HFFc6 (cell line): ENCODE data around the gene ROBO1. TPM values are rescaled to one million over a fixed set of nuclear protein-coding genes. Genes with fewer than 3 reads are reported as not detected.

Experiments
- DNase-seq: peaks from one replicate; pipeline ENCODE4 v3.0.0-alpha.2; 2018
- H3K27ac Mint-ChIP-seq: 2 replicates; pipeline ENCODE4 v1.8.0; 2020; ENCODE audit warnings: mild to moderate bottlenecking, mixed read lengths
- H3K27me3 Mint-ChIP-seq: 2 replicates; pipeline ENCODE4 v1.8.0; 2021; ENCODE audit warnings: mild to moderate bottlenecking, moderate library complexity, mixed read lengths; ENCODE audit not compliant: insufficient read depth
- H3K36me3 Mint-ChIP-seq: 2 replicates; pipeline ENCODE4 v1.8.0; 2021; ENCODE audit warnings: low read depth, mixed read lengths
- H3K4me1 Mint-ChIP-seq: 2 replicates; pipeline ENCODE4 v1.8.0; 2020; ENCODE audit warnings: low read depth, mixed read lengths
- H3K4me3 Mint-ChIP-seq: 2 replicates; pipeline ENCODE4 v1.8.0; 2020; ENCODE audit warnings: mild to moderate bottlenecking, moderate library complexity, mixed read lengths
- H3K9me3 Mint-ChIP-seq: 2 replicates; pipeline ENCODE4 v1.8.0; 2020; ENCODE audit warnings: mild to moderate bottlenecking, mixed read lengths
- total RNA-seq, 6 experiments: library from RNA; stranded (reverse); fragmentation: NEBNext Ultra II Directional; extraction: Animal tissue kit (Norgen Biotek cat#: 25700); gene quantifications; 2 replicates in 1 of 6; 3 replicates in 5 of 6; pipeline ENCODE4 v1.2.3, GENCODE V29; 2021
- TF ChIP-seq, protein P1 (sequence below): fragments of 200-600 bp; sonication (generic); IDR thresholded peaks from 2 replicates; pipeline ENCODE4 v1.5.0; 2021; ENCODE audit warnings: antibody characterized with exemption, mild to moderate bottlenecking

ROBO1 gene
- total RNA-seq, 6 experiments from 2014 or later, result 38.7 to 51.3 (median 41.7) TPM

DNA sequence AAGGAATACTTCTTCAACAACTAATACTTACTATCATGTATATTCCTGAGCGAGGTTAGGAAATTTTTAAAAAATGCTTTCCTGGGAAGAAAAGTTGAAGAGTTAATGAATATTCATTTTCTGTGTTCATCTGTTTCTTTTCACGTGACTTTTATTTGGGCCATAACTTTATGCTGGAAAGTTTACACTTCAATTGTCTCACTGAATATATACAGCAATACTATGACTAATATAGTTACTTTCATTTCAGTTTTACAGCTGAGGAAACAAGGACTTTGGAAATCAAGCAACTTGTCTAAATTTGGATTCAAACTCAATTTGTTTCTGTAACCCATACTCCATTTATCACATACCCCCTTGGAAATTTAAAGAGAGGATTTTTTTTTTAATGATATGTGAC is 894.2 kb downstream of the ROBO1 start:
- H3K4me1 Mint-ChIP-seq, result peaks cover 60% of the 10 kb centered on the region
- H3K9me3 Mint-ChIP-seq, result no peaks in the 10 kb centered on the region
- H3K27ac Mint-ChIP-seq, result no peak overlapping the region
- no peak for DNase-seq
- TF ChIP-seq, protein P1, sequence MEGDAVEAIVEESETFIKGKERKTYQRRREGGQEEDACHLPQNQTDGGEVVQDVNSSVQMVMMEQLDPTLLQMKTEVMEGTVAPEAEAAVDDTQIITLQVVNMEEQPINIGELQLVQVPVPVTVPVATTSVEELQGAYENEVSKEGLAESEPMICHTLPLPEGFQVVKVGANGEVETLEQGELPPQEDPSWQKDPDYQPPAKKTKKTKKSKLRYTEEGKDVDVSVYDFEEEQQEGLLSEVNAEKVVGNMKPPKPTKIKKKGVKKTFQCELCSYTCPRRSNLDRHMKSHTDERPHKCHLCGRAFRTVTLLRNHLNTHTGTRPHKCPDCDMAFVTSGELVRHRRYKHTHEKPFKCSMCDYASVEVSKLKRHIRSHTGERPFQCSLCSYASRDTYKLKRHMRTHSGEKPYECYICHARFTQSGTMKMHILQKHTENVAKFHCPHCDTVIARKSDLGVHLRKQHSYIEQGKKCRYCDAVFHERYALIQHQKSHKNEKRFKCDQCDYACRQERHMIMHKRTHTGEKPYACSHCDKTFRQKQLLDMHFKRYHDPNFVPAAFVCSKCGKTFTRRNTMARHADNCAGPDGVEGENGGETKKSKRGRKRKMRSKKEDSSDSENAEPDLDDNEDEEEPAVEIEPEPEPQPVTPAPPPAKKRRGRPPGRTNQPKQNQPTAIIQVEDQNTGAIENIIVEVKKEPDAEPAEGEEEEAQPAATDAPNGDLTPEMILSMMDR, result no peak
- H3K36me3 Mint-ChIP-seq, result no peaks in the 10 kb centered on the region
- H3K27me3 Mint-ChIP-seq, result no peaks in the 10 kb centered on the region
- peak overlapping the region; percentile 54; the same call in 1 of the 2 replicates for H3K4me3 Mint-ChIP-seq

DNA sequence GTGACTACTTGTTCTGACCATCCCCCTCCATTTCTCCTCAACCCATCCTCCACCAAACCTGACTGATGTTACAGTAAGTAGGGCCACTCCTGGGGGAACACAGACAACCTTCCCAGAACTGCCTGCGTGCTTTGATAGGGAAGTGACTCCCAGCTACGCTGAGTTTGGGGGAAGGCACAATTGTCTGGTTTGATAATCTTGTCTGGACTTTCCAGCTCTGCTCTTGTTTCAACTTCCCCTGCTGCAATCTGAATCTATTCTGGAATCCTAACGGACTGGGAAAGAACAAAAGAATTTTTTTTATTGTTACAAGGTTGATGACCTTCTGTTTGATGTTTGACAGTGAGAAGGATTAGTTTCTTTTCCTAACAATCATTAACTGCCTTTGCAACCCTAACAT is 895.6 kb downstream of the ROBO1 start:
- H3K4me3 Mint-ChIP-seq, result no peak overlapping the region
- no peak for DNase-seq
- TF ChIP-seq, protein P1, result no peak
- no peaks in the 10 kb centered on the region for H3K27me3 Mint-ChIP-seq
- no peaks in the 10 kb centered on the region for H3K9me3 Mint-ChIP-seq
- H3K4me1 Mint-ChIP-seq, result peaks cover 61% of the 10 kb centered on the region
- H3K27ac Mint-ChIP-seq, result no peak overlapping the region
- no peaks in the 10 kb centered on the region for H3K36me3 Mint-ChIP-seq

DNA sequence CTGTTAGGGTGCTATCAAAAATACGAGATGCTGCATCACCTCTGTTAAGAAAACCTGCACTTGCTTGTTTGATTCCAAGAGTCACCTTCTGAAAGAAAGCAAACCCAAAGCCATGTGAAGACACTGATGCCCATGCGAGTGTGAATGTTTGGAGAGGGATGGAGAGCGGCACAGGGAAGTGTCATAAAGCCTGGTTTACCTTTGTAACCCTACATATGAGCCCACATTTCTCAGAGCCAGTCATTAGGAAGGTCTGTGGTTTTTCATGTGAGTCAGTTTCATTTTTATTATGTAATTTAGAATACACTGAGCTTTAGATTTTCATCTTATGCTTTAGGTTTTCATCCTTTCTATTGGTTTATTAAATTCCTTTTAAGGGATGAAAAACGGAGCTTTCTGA is 896.8 kb downstream of the ROBO1 start:
- no peak overlapping the region for H3K4me3 Mint-ChIP-seq
- no peaks in the 10 kb centered on the region for H3K27me3 Mint-ChIP-seq
- no peaks in the 10 kb centered on the region for H3K9me3 Mint-ChIP-seq
- H3K27ac Mint-ChIP-seq, result no peak overlapping the region
- DNase-seq, result no peak
- TF ChIP-seq, protein P1, result no peak
- H3K4me1 Mint-ChIP-seq, result peaks cover 60% of the 10 kb centered on the region
- no peaks in the 10 kb centered on the region for H3K36me3 Mint-ChIP-seq

DNA sequence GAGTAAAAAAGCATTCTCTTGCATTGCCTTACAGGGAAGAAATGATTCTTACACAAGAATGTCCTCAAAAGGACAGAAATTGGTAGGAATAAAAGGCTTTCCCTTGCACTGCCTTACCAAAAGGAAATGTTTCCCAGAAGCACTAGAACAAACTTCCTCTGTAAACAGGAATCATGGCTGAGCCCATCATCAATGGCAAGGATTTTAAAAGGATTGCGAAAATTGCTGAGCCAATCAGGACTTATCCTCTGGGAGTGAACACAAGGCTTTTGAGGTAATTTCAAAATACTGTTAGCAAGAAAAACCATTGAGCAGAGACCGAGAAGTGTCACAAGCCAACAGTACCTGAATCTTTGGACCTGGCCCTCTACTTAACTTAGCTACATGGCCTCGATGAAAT is 897.3 kb downstream of the ROBO1 start:
- H3K9me3 Mint-ChIP-seq, result no peaks in the 10 kb centered on the region
- H3K27me3 Mint-ChIP-seq, result no peaks in the 10 kb centered on the region
- H3K4me1 Mint-ChIP-seq, result peaks cover 55% of the 10 kb centered on the region
- DNase-seq, result no peak
- no peaks in the 10 kb centered on the region for H3K36me3 Mint-ChIP-seq
- H3K27ac Mint-ChIP-seq, result no peak overlapping the region
- TF ChIP-seq, protein P1, result no peak
- no peak overlapping the region for H3K4me3 Mint-ChIP-seq

DNA sequence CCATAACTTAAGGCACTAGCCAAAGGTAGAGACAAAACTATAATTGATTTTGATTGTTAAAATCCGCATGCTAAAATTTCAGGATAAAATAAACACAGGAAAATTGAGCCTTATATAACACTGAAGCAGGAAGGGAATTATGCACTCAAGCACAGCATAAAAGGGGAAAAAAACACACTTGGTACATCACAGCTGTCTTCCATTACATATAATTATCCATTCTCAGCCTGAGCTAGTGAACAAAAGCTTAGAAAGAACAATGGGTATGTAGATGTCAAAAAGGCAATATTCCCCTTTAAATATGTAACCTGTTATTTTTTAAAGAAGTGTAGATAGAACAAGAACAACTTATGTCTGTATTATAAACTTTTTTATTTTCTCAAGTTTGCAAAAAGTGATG is 899.2 kb downstream of the ROBO1 start:
- H3K4me3 Mint-ChIP-seq, result no peak overlapping the region
- no peak for DNase-seq
- no peak overlapping the region for H3K27ac Mint-ChIP-seq
- H3K4me1 Mint-ChIP-seq, result peaks cover 43% of the 10 kb centered on the region
- TF ChIP-seq, protein P1, result no peak
- H3K36me3 Mint-ChIP-seq, result no peaks in the 10 kb centered on the region
- no peaks in the 10 kb centered on the region for H3K9me3 Mint-ChIP-seq
- H3K27me3 Mint-ChIP-seq, result no peaks in the 10 kb centered on the region
